HT-29 (cell line): ENCODE data around the gene S1PR2. TPM values are rescaled to one million over a fixed set of nuclear protein-coding genes. Genes with fewer than 3 reads are reported as not detected.

Experiments
- DNase-seq: peaks from one replicate; pipeline ENCODE4 v3.0.0-alpha.2; 2015; ENCODE audit warnings: low spot score
- total RNA-seq: library from RNA; depleted of rRNA; stranded (reverse); fragments of >200 nt; shearing (Covaris generic); gene quantifications from 2 replicates; pipeline ENCODE4 v1.2.3, GENCODE V29; 2014; rRNA removed

S1PR2 gene, protein sequence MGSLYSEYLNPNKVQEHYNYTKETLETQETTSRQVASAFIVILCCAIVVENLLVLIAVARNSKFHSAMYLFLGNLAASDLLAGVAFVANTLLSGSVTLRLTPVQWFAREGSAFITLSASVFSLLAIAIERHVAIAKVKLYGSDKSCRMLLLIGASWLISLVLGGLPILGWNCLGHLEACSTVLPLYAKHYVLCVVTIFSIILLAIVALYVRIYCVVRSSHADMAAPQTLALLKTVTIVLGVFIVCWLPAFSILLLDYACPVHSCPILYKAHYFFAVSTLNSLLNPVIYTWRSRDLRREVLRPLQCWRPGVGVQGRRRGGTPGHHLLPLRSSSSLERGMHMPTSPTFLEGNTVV
- 0.91 and 1.4 TPM in 2 replicates for total RNA-seq

DNA sequence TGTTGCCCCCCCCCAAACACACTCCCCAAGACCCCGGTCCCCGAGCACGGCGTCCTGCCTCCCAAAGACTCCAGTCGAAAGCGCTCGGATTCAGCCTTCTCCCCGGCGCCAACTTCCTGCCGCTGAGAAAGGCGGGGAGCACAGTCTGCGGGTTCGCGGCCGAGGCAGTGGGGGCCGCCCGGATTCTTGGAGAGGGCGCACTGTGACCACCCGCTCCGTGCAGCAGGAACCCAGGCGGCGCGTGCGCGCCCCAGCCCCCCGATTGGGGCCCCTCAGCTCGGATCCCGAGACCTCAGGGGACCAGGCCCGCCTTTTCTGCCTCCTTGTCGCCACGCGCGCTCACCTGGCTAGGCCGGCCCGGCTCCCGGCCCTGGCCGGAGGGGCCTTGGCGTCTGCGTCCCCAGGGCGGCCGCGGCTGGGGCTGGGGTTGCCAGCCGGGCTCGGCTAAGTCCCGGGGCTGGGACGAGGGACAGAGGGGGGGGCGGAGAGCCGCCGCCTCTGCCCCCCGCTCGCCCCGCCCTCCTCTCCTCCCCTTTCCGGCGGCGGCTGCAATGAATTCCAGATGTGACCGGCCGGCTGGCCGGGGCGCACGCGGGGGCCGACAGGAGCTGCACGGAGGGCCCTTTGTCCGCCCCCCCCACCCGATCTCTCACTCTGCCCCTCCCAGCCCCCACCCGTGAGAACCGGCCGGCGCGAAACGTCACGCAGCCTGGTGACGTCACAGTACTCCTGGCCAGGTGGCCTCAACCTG lies at the start of gene S1PR2:
TSS of gene S1PR2 (minus strand) at position 471 of the 751 bp plus-strand sequence. CDS start 6,426 bp downstream, outside the sequence.
- DNase-seq: peak; percentile 35

DNA sequence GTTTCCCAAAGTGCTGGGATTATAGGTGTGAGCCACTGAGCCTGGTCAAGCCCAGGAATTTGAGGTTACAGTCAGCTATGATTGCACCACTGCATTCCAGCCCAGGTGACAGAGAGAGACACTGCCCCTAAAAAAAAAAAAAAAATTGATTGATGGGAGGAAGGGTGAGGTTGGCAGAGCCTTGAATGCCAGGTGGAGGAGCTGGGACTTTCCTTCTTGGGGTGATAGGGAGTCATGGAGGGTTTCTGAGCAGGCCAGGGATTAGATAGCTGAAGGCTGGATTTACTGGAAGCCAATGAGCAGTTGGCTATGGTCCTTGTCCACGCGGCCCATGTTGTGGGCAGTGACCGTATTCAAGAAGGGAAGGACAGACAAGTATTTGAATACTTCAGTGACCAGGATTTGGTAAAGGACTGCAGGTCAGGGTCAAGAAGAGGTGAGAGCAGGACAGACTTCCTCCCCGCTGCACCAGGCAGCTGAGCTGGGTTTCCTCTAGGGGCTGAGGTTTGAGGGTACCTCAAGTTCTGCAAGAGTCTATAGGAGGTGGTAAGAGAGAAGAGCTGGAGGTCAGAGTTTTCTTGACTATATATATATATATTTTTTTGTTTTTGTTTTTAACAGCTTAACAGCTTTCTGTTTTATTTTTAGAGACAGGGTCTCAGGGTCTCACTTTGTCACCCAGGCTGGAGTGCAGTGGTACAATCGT lies 48.8 kb upstream of the S1PR2 start:
- DNase-seq: no peak

DNA sequence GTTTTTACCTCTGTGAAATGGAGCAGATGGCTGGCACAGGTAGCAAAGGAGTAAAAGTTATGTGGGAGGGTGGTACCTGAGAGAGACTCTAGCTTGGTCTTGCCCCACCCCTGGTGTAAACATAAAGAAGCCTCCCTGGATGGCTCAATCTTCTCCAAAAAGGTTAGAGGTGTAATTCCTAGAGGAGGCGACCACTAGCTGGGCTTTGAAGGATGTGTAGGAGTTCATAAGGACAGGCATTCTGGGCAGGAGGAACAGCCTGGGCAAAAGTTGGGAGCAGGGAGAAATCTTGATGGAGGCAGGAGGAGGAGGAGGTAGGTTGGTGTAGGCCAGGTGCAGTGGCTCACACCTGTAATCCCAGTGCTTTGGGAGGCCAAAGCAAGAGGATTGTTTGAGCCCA lies 47.8 kb upstream of the S1PR2 start:
- DNase-seq: no peak

DNA sequence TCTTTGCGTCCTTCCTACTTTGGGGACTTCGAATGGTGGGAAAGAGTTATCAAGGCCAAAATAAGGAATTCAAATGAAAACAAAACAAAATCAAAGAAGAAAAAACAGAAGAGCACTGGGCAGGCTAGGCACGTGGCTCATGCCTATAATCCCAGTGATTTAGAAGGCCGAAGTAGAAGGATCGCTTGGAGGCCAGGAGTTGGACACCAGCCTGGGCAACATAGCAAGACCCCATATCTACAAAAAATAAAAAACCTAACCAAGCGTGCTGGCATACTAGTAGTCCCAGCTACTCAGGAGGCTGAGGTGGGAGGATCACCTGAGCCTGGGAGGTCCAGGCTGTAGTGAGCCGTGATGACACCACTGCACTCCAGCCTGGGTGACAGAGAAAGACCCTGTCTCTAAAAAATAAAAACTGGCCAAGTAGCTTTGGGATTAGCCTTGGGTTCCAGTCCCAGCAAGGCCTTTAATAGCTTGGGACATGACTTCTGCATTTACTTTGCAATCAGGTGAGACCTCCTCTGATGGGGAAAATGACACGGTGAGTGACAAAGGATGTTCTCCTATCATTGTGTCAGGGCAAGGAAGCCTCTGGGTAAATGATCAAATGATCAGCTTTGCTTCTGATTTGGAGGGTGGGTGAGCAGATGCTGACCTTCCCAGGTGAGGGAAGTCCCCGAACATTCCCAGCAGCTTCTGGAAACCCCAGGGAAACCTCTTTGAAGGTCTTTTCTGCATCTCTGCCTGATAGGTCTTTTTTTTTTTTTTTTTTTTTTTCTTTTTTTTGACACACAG lies 46.9 kb upstream of the S1PR2 start:
- DNase-seq: no peak

DNA sequence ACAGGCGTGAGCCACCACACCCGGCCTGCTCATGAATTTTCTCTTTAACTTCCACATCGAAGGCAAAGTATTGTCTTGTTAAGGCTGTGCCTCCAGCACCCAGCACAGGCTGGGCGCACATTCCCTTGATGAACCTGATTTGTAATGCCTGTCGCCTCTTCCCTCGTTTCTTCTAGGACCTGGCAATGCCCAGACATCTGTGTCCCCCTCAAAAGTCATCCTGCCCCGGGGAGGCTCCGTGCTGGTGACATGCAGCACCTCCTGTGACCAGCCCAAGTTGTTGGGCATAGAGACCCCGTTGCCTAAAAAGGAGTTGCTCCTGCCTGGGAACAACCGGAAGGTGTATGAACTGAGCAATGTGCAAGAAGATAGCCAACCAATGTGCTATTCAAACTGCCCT lies 43.5 kb upstream of the S1PR2 start:
- no peak for DNase-seq

DNA sequence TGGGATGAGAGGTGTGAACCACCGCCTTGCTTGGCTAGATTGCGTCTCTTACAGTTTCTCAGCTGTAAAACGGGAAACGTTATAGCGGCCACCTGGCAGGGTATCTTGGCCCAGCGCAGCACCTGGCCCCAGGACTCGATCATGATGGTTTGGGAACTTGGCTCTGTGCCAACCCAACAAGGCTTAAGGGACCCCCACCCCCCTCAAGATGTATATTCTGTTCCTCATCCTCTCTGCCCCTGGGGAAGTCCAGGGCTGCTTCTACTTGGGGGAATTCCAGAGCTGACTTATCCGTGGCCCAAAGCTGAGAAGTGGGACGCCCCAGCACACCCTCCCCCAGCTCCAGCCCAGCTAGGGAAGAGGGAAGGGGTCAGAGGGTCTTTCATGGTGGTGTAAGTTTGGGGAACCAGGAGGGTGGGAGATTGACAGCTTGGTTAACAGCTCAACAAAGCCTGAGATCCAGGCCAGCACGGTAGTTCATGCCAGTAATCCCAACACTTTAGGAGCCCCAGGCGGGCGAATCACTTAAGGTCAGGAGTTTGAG lies 40.5 kb upstream of the S1PR2 start:
- DNase-seq: no peak

DNA sequence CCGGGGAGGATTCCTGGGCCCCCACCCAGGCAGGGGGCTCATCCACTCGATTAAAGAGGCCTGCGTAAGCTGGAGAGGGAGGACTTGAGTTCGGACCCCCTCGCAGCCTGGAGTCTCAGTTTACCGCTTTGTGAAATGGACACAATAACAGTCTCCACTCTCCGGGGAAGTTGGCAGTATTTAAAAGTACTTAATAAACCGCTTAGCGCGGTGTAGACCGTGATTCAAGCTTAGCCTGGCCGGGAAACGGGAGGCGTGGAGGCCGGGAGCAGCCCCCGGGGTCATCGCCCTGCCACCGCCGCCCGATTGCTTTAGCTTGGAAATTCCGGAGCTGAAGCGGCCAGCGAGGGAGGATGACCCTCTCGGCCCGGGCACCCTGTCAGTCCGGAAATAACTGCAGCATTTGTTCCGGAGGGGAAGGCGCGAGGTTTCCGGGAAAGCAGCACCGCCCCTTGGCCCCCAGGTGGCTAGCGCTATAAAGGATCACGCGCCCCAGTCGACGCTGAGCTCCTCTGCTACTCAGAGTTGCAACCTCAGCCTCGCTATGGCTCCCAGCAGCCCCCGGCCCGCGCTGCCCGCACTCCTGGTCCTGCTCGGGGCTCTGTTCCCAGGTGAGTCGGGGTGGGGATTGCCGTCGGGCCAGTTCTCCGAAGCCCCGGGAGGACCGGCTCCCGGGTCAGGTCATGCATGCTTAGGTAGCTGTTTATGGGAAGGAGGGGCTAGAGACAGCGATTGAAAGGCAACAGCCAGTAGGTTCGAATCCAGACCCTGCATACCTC lies 39.7 kb upstream of the S1PR2 start, which contains the start of gene ICAM1:
TSS of gene ICAM1 (plus strand) at position 505 of the 779 bp plus-strand sequence. CDS start at position 545, 40 bp downstream.
- peak; percentile 47 for DNase-seq

DNA sequence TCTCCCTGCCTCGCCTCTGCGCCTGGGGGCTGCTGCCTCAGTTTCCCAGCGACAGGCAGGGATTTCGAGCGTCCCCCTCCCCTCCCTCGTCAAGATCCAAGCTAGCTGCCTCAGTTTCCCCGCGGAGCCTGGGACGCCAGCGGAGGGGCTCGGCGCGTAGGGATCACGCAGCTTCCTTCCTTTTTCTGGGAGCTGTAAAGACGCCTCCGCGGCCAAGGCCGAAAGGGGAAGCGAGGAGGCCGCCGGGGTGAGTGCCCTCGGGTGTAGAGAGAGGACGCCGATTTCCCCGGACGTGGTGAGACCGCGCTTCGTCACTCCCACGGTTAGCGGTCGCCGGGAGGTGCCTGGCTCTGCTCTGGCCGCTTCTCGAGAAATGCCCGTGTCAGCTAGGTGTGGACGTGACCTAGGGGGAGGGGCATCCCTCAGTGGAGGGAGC lies 39.1 kb upstream of the S1PR2 start:
- DNase-seq: no peak

DNA sequence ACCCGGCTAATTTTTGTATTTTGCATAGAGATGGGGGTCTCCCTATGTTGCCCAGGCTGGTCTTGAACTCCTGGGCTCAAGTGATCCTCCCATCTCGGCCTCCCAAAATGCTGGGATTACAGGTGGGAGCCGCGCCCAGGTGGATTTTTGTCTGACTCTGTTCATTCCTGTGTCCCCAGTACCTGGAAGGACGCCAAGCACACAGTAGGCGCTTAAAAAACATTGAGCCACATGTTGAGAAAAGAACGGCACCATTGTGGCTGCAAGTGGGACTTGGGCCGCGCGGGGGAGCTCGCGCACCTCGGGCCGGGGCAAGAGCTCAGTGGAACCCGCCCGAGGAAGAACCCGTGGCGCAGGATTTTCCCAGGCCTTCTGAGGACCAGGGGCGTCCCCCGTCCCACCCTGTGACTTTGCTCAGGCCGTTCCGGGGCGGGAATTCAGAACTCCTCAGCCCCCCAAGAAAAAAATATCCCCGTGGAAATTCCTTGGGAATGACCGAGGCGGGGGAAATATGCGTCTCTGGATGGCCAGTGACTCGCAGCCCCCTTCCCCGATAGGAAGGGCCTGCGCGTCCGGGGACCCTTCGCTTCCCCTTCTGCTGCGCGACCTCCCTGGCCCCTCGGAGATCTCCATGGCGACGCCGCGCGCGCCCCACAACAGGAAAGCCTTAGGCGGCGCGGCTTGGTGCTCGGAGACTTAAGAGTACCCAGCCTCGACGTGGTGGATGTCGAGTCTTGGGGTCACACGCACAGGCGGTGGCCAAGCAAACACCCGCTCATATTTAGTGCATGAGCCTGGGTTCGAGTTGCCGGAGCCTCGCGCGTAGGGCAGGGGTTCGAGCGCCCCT lies 38.4 kb upstream of the S1PR2 start:
- DNase-seq: peak; percentile 60

DNA sequence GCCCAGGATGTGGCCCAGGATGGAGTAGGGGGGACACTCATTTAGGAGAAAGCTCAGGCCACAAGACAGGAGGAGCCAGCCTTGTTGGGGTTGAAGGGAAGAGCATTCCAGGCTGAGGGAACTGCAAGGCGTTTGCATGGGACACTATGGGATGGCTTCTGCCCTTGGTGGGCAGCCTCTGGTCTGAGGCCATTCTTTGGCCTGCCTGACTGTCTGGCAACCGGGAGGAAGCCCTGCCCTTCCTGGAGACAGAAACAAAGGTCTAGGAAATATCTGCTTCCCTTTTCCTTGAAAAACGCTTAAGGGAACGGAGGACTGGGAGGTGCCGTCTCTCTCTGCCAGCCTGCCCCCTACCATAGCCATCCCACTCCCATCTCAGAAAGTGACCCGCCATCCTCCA lies 36.9 kb upstream of the S1PR2 start:
- no peak for DNase-seq

DNA sequence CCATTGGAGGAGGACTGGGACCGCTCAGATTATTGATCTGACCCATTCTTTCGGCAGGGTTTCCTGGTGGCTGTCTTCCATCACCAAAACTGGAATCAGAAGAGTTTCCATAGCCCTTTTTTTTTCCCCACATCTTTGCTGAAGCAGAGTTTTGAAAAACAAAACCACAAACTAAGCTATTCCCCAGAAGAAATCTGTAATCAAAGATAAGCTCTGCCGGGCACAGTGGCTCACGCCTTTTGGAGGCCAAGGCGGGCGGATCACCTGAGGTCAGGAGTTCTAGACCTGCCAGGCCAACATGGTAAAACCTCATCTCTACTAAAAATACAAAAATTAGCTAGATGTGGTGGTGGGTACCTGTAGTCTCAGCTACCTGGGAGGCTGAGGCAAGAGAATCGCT lies 35.6 kb upstream of the S1PR2 start:
- no peak for DNase-seq

DNA sequence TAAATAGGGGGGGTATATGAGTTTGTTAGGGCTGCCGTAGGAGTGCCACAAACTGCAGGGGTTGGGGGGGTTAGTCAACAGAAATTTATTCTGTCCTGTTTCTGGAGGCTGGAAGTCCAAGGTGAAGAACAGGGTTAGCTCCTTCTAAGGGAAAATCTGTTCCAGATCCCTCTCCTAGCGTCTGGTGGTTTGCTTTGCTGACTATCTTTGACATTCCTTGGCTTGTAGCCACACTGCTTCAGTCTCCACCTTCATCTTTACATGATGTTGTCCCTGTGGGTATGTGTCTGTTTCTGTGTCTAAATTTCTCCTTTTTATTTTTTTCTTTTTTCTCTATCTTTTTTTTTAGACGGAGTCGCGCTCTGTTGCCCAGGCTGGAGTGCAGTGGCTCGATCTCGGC lies 31.6 kb upstream of the S1PR2 start:
- DNase-seq: no peak

DNA sequence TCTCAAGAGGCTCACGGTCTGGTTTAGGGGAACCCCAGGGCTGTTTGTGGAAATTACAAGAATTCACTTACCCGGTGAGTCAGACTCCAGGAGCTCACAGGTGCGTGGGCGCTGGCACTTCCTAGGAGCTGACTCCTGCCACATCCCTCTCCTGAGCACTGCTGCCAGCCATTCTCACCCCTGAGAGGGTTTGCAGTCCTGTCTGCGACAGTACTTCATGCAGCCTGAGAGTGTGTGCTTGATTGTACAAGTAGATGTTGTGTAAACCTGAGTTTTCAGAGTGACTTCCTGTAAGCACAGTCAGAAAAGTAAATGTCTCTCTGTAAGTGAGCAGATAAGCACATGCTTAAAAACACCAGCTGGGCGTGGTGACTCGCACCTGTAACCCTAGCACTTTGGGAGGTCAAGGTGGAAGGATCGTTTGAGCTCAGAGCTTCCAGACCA lies 29.0 kb upstream of the S1PR2 start:
- DNase-seq: peak; percentile 15

DNA sequence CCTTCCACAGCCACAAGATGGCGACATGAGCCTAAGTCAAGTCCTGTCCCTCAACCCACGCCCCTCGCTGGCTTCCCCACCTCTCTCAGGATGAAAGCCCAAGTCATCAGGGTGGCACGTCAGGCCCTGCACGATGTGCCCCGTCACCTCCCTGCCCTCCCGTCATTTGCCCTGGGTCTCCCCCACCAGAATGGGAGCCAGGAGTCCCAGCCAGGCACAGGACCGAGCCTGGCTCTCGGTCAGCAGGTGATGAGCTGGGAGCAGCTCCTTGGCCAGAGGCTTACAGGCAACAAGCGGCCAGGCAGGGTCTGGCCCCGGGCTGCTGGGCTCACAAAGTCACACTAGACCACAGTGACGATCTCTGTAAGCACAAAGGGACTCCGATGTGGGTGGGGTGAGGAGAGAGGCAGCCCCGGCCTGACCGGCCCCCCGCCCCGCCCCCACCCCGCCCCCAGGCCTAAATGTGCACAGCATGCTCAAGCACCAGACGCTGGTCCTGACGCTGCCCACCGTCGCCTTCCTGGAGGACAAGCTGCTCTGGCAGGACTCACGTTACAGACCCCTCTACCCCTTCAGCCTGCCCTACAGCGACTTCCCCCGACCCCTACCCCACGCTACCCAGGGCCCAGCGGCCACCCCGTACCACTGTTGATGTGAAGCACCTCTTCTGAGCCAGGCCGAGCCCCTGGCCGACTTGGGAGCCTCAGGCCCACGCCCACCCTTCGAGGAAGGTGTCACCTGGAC lies 28.2 kb upstream of the S1PR2 start:
- peak; percentile 79 for DNase-seq

DNA sequence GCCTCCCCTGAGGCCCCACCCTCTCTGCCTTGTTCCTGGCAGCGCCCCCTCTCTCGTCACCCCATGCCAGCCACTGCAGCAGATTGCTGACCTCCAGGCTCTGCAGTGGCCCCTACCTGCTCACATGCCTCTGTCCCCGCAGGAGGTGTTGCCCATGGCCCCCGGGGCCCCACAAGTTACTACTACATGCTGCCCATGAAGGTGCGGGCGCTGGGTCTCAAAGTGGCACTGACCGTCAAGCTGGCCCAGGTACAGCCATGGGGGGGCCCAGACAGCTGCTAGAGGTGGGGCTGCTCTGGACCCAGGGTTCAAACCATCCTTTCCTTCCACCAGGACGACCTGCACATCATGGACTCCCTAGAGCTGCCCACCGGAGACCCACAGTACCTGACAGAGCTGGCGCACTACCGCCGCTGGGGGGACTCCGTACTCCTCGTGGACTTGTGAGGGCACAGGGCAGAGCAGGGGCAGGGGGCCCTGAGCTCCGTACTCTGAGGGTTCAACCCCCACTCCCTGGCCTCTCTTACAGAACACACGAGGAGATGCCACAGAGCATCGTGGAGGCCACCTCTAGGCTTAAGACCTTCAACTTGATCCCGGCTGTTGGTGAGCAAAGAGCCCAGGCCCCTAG lies 27.1 kb upstream of the S1PR2 start:
- DNase-seq: no peak

DNA sequence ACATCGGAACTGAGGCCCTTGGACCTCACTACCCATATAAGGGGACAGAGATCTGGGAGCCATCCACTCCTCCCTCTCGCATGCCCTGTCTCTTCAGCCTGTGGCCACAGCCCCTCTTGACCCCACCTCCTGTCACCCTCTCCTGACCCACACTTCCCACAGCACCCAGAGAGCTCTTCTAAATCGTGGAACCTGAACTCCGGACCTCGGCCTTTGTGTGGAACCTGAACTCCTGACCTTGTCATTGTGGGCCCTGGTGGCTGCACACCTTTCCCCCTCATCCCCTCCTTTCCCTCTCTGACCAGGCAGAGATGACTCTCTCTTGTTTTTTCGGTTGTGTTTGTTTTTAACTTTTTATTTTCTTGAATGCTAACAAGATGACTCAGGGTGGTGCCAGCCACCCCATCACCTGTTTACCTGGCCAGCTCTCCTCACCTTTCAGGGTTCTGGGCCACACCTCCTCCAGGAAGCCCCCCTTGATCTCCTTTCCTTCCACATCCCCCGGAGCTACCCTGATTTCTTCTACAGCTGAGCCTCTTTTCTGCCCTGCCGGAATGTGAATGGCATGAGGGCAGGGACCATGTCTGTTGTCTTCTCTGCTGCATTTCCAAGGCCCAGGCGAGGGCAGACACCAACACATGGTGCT lies 26.0 kb upstream of the S1PR2 start:
- DNase-seq: no peak

DNA sequence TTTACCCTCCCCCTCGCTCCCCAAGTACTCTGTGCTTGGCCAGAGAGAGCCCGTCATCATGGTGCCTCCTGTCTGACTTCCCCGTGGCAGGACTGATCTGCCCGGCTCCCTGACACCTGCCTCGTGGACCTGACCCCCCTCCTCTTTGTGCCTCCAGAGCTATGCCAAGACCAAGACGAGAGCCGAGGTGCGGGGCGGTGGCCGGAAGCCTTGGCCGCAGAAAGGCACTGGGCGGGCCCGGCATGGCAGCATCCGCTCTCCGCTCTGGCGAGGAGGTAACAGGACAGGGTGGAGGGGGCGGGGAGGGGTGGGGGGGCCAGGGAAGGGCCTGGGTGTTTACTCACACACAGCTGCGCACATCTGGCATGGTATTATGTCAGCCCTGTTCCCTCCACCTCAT lies 25.4 kb upstream of the S1PR2 start:
- DNase-seq: no peak

DNA sequence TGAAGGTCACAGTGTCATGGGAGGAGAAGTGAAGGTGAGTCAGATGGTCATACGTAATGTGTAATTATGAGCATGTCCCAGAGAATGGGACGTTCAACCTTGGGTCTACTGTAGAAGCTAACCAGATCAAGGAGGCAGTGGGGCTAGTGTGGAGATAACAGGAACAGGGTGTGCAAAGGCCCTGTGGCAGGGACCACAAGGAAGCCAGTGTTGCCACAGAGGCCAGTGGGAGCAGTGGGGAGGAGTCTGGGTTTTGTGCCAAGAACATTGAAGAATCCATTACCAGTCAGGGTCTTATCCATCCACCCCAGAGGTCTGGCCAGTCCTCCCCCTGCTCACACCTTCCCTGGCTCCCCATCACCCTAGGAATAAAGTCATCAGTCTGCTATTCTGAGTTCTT lies 24.2 kb upstream of the S1PR2 start:
- DNase-seq: no peak
